ENCODE measurements around the gene ANO3.

- TF ChIP-seq POLR2A (IDR thresholded peaks at IDR 0.05), result no peak
- no peak for TF ChIP-seq CTCF (IDR thresholded peaks at IDR 0.05)
- no peak for TF ChIP-seq EP300 (IDR thresholded peaks at IDR 0.05)
- TF ChIP-seq POLR2AphosphoS5 (IDR thresholded peaks at IDR 0.05), result no peak
Observed at GRCh38 chr11:26622181-26622580, 290.3 kb downstream of the ANO3 start.

Measured in gastroesophageal sphincter (tissue), 3 donors.